BLaER1 treated with 17β-estradiol and CSF1 and Interleukin-3, amounts not matched to agents 10 nM and 100 nM (cell line): Measurements from ENCODE around the gene RAB38.

Experiments
- H3K27ac ChIP-seq, 11 experiments: shearing (Covaris generic); formaldehyde crosslinking; 2 replicates each; pipeline ENCODE4 v1.8.1; 2022
- H3K27me3 ChIP-seq, 11 experiments: shearing (Covaris generic); formaldehyde crosslinking; 2 replicates each; pipeline ENCODE4 v1.8.1; 2022
- H3K36me3 ChIP-seq, 11 experiments: shearing (Covaris generic); formaldehyde crosslinking; 2 replicates each; pipeline ENCODE4 v1.8.1; 2022
- H3K4me1 ChIP-seq, 10 experiments: shearing (Covaris generic); formaldehyde crosslinking; 2 replicates each; pipeline ENCODE4 v1.8.1; 2022
- H3K4me2 ChIP-seq, 11 experiments: shearing (Covaris generic); formaldehyde crosslinking; 2 replicates each; pipeline ENCODE4 v1.8.1; 2022
- H3K4me3 ChIP-seq, 10 experiments: shearing (Covaris generic); formaldehyde crosslinking; 2 replicates each; pipeline ENCODE4 v1.8.1; 2022
- H3K9ac ChIP-seq, 11 experiments: shearing (Covaris generic); formaldehyde crosslinking; 2 replicates each; pipeline ENCODE4 v1.8.1; 2022
- H3K9me3 ChIP-seq, 11 experiments: shearing (Covaris generic); formaldehyde crosslinking; replicated peaks in 1 of 11; 2 replicates each; pipeline ENCODE4 v1.8.1; 2022
- H4K20me1 ChIP-seq, 11 experiments: shearing (Covaris generic); formaldehyde crosslinking; 2 replicates each; pipeline ENCODE4 v1.8.1; 2022
- Cebpa-rat ChIP-seq, 11 experiments: shearing (Covaris generic); IDR thresholded peaks; 2 replicates each; pipeline ENCODE4 v1.8.1; 2022

Gene RAB38

GRCh38 chr11:88158081-88158480 lies 17.2 kb downstream of the RAB38 start:
- Histone ChIP-seq H4K20me1 (no peaks in the 10 kb centered on the region), H3K36me3 (peaks cover 0 to 10% (median 6%) of the 10 kb centered on the region in 11 experiments; a peak in 6 of 22 replicates), H3K9me3 (peaks cover 33 to 56% (median 49%) of the 10 kb centered on the region in 11 experiments), H3K4me2 (no peak overlapping the region), H3K9ac (no peak overlapping the region), H3K27me3 (no peaks in the 10 kb centered on the region), H3K4me1 (no peaks in the 10 kb centered on the region; a peak in 1 of 20 replicates), H3K27ac (no peak overlapping the region), H3K4me3 (no peak overlapping the region)
- TF ChIP-seq Cebpa-rat (IDR thresholded peaks at IDR 0.05): no peak

- Histone ChIP-seq H3K27ac (no peak overlapping the region), H3K4me1 (no peaks in the 10 kb centered on the region), H3K36me3 (peaks cover 0 to 10% (median 6%) of the 10 kb centered on the region in 11 experiments; a peak in 6 of 22 replicates), H3K9me3 (peaks cover 33 to 57% (median 49%) of the 10 kb centered on the region in 11 experiments), H3K27me3 (no peaks in the 10 kb centered on the region), H4K20me1 (no peaks in the 10 kb centered on the region), H3K9ac (no peak overlapping the region), H3K4me3 (no peak overlapping the region), H3K4me2 (no peak overlapping the region)
- no peak for TF ChIP-seq Cebpa-rat (IDR thresholded peaks at IDR 0.05)
These were observed 17.9 kb downstream of the RAB38 start for GRCh38 chr11:88157370-88157769.

GRCh38 chr11:88152381-88152780 lies 22.9 kb downstream of the RAB38 start:
- no peaks in the 10 kb centered on the region for H4K20me1 ChIP-seq
- H3K9me3 ChIP-seq: peaks cover 26 to 36% (median 31%) of the 10 kb centered on the region in 11 experiments
- H3K27me3 ChIP-seq: no peaks in the 10 kb centered on the region
- peaks cover 0 to 16% (median 6%) of the 10 kb centered on the region in 11 experiments; a peak in 6 of 22 replicates for H3K36me3 ChIP-seq
- TF ChIP-seq Cebpa-rat (IDR thresholded peaks at IDR 0.05): no peak
- no peak overlapping the region for H3K4me3 ChIP-seq
- H3K27ac ChIP-seq: no peak overlapping the region
- no peaks in the 10 kb centered on the region for H3K4me1 ChIP-seq
- H3K9ac ChIP-seq: no peak overlapping the region
- no peak overlapping the region for H3K4me2 ChIP-seq

DNA sequence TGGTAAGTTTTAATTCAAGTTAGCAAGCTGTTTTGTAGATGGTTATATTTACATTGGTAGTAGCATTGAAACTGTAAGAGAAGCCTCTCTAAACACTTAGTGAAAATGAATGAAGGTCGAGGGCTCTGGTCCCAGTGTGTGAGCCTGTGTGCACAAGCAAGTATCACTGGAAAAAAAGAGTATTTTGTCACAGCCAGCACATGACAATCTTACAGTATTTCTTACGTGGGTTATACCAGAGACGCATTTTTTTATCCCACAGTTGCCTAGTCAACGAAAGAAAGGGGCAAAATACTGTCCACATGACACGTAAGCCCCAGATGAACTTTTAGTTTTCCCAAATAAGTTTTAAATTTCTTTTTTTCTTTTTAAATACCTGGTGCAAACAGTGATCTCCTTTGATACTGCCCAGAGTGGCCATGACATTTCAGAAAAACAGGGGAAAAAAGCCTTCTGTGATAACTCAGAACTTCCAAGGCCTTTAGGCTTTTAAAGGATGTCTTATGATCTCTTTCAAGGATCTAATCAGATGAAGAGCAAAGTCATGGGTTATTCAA lies 23.5 kb downstream of the RAB38 start:
- peaks cover 0 to 16% (median 6%) of the 10 kb centered on the region in 11 experiments; a peak in 6 of 22 replicates for H3K36me3 ChIP-seq
- H3K4me3 ChIP-seq: no peak overlapping the region
- H3K27ac ChIP-seq: no peak overlapping the region
- H3K4me1 ChIP-seq: no peaks in the 10 kb centered on the region
- H4K20me1 ChIP-seq: no peaks in the 10 kb centered on the region
- TF ChIP-seq Cebpa-rat (IDR thresholded peaks at IDR 0.05): no peak
- H3K4me2 ChIP-seq: no peak overlapping the region
- H3K9me3 ChIP-seq: peaks cover 26 to 36% (median 31%) of the 10 kb centered on the region in 11 experiments
- no peak overlapping the region for H3K9ac ChIP-seq
- no peaks in the 10 kb centered on the region for H3K27me3 ChIP-seq

DNA sequence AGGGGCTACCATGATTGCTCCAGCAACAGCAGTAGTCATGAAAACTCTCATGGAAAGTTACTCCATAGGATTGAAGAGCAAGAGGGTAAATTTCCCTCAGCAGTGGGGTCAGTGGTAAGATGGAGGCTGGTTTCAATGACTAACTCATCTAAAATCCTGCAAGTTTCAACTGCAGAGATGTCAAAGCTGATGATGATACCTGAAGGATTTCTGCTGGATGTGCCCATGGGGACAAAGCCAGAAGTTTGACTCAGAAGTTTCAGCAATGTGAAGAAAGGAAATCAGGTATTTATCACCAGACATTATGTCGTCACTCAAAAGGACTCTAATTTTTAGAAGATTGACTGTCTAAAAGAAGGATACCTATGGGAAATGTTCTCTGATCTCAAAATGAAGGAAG lies 29.1 kb downstream of the RAB38 start:
- no peaks in the 10 kb centered on the region for H3K4me1 ChIP-seq
- H3K36me3 ChIP-seq: peaks cover 0 to 8% (median 0%) of the 10 kb centered on the region in 11 experiments; a peak in 1 of 22 replicates
- no peaks in the 10 kb centered on the region for H4K20me1 ChIP-seq
- H3K9me3 ChIP-seq: no peaks in the 10 kb centered on the region
- H3K4me3 ChIP-seq: no peak overlapping the region
- H3K4me2 ChIP-seq: no peak overlapping the region
- H3K9ac ChIP-seq: no peak overlapping the region
- H3K27me3 ChIP-seq: no peaks in the 10 kb centered on the region
- H3K27ac ChIP-seq: no peak overlapping the region
- no peak for TF ChIP-seq Cebpa-rat (IDR thresholded peaks at IDR 0.05)

GRCh38 chr11:88139865-88140264 lies 35.4 kb downstream of the RAB38 start:
- H3K9me3 ChIP-seq: no peaks in the 10 kb centered on the region
- H3K36me3 ChIP-seq: peaks cover 0 to 3% (median 0%) of the 10 kb centered on the region in 11 experiments; a peak in 1 of 22 replicates
- no peaks in the 10 kb centered on the region for H3K4me1 ChIP-seq
- H3K27me3 ChIP-seq: no peaks in the 10 kb centered on the region
- no peak for TF ChIP-seq Cebpa-rat (IDR thresholded peaks at IDR 0.05)
- no peaks in the 10 kb centered on the region for H4K20me1 ChIP-seq
- no peak overlapping the region for H3K9ac ChIP-seq
- H3K4me2 ChIP-seq: no peak overlapping the region
- no peak overlapping the region for H3K4me3 ChIP-seq
- H3K27ac ChIP-seq: no peak overlapping the region

DNA sequence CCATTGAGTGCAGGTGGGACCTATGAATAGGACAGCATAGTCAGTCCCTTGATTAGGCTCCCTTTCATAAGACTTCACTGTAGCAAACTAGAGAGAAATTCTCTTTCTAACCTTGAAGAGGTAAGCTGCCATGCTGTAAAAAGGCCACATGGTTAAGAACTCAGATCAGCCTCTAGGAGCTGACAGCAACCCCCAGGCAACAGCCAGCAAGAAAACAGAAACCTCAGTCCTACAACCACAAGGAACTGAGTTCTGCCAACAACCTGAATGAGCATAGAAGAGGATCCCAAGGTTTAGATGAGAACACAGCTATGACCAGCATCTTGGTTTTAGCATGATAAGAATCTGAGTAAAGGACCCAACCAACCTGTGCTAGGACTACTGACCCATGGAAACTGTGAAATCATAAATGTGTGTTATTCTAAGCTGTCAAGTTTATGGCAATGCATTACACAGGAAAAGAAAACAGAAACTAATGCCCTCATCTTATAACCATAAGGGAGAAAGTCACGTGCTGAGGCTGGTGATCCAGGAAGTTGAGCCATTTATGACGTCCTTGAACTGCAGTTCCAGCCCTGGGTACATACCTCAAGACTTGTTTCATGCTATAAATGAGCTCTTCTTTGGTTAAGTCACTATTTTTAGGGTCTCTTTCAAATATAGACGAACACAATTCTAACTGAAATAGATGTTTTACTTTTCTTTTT lies 43.3 kb downstream of the RAB38 start:
- no peak overlapping the region for H3K4me3 ChIP-seq
- 0 out of 22 replicates have a peak, but pooled peaks cover 0 to 6% (median 0%) of the 10 kb centered on the region in 11 experiments for H3K36me3 ChIP-seq
- no peaks in the 10 kb centered on the region for H3K4me1 ChIP-seq
- H3K27ac ChIP-seq: no peak overlapping the region
- no peak overlapping the region for H3K4me2 ChIP-seq
- no peak overlapping the region for H3K9ac ChIP-seq
- no peaks in the 10 kb centered on the region for H3K27me3 ChIP-seq
- no peak for TF ChIP-seq Cebpa-rat (IDR thresholded peaks at IDR 0.05)
- H4K20me1 ChIP-seq: no peaks in the 10 kb centered on the region
- peaks cover 0 to 12% (median 9%) of the 10 kb centered on the region in 11 experiments; a peak in 17 of 22 replicates for H3K9me3 ChIP-seq

DNA sequence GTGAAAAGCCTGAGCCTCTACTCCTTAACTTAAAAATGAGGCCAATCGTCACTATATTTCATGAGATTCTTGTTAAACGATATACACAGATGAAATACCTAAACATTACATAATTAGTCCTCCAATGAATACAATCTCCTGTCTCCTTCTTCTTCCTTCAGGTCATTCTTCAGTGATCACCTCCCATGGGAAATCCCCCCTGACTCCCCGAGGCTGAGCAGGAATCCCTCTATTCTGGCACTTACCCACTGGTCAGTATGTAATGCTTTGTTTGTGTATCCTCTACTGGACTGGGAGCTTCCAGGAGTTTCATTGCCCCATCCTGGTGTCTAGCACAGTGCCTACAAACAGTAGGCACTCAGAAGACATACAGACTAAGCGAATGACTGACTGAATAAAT lies 52.3 kb downstream of the RAB38 start:
- TF ChIP-seq Cebpa-rat (IDR thresholded peaks at IDR 0.05): no peak
- Histone ChIP-seq H3K27ac (no peak overlapping the region), H3K4me2 (no peak overlapping the region), H3K9me3 (no peaks in the 10 kb centered on the region; a peak in 1 of 22 replicates), H4K20me1 (no peaks in the 10 kb centered on the region), H3K9ac (no peak overlapping the region), H3K36me3 (no peaks in the 10 kb centered on the region), H3K4me1 (no peaks in the 10 kb centered on the region), H3K4me3 (no peak overlapping the region), H3K27me3 (no peaks in the 10 kb centered on the region)

GRCh38 chr11:88119561-88119960 lies 55.7 kb downstream of the RAB38 start:
- no peak overlapping the region for H3K27ac ChIP-seq
- H3K4me3 ChIP-seq: no peak overlapping the region
- H3K9ac ChIP-seq: no peak overlapping the region
- no peaks in the 10 kb centered on the region for H3K36me3 ChIP-seq
- no peaks in the 10 kb centered on the region for H3K27me3 ChIP-seq
- H3K4me2 ChIP-seq: no peak overlapping the region
- H3K4me1 ChIP-seq: no peaks in the 10 kb centered on the region
- H3K9me3 ChIP-seq: no peaks in the 10 kb centered on the region
- no peaks in the 10 kb centered on the region for H4K20me1 ChIP-seq
- no peak for TF ChIP-seq Cebpa-rat (IDR thresholded peaks at IDR 0.05)
